ENCODE data around the gene ZMYM3.

DNA sequence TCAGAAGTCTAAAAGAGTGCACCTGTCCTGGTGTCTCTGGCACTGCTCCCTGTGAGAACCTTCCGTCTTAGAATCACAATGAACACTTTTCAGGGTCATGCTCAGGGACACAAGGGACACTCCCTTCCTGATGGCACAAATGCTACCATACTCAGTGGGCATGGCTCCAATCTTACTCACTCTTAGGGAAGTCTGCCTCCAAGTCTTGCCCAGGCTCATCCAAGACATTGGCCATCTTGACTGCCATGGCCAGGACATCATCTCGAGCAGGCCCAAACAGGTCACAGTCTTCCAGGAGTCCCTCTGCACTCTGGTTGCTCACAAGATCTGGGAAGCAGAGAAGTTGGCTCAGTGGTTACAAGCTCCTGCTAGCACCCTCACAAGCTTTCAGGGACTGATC lies 8.8 kb downstream of the ZMYM3 start:
- TF ChIP-seq ZNF263 (CRISPR knock-in tag; IDR thresholded peaks at IDR 0.05; ENCODE audit: low read depth) (no peak), CREM (CRISPR knock-in tag; IDR thresholded peaks at IDR 0.05) (no peak), KAT7 (CRISPR knock-in tag; IDR thresholded peaks at IDR 0.05; ENCODE audit: borderline replicate concordance) (no peak), NR2C2 (CRISPR knock-in tag; IDR thresholded peaks at IDR 0.05) (no peak), FOXJ3 (CRISPR knock-in tag; IDR thresholded peaks at IDR 0.05; ENCODE audit: borderline replicate concordance) (no peak), JUN (CRISPR knock-in tag; IDR thresholded peaks at IDR 0.05) (no peak)
- TF ChIP-seq, protein P1, sequence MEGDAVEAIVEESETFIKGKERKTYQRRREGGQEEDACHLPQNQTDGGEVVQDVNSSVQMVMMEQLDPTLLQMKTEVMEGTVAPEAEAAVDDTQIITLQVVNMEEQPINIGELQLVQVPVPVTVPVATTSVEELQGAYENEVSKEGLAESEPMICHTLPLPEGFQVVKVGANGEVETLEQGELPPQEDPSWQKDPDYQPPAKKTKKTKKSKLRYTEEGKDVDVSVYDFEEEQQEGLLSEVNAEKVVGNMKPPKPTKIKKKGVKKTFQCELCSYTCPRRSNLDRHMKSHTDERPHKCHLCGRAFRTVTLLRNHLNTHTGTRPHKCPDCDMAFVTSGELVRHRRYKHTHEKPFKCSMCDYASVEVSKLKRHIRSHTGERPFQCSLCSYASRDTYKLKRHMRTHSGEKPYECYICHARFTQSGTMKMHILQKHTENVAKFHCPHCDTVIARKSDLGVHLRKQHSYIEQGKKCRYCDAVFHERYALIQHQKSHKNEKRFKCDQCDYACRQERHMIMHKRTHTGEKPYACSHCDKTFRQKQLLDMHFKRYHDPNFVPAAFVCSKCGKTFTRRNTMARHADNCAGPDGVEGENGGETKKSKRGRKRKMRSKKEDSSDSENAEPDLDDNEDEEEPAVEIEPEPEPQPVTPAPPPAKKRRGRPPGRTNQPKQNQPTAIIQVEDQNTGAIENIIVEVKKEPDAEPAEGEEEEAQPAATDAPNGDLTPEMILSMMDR (IDR thresholded peaks at IDR 0.05): no peak
- TF ChIP-seq, protein P2, sequence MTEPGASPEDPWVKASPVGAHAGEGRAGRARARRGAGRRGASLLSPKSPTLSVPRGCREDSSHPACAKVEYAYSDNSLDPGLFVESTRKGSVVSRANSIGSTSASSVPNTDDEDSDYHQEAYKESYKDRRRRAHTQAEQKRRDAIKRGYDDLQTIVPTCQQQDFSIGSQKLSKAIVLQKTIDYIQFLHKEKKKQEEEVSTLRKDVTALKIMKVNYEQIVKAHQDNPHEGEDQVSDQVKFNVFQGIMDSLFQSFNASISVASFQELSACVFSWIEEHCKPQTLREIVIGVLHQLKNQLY (CRISPR knock-in tag; IDR thresholded peaks at IDR 0.05): no peak
- TF ChIP-seq, protein P3, sequence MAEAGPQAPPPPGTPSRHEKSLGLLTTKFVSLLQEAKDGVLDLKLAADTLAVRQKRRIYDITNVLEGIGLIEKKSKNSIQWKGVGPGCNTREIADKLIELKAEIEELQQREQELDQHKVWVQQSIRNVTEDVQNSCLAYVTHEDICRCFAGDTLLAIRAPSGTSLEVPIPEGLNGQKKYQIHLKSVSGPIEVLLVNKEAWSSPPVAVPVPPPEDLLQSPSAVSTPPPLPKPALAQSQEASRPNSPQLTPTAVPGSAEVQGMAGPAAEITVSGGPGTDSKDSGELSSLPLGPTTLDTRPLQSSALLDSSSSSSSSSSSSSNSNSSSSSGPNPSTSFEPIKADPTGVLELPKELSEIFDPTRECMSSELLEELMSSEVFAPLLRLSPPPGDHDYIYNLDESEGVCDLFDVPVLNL (CRISPR knock-in tag; IDR thresholded peaks at IDR 0.05; ENCODE audit: borderline replicate concordance, low read depth): no peak
